Loucy (cell line): ENCODE measurements around the gene SLC15A3.
A peak's percentile ranks its signal among the peaks of the same experiment; 100 is the strongest.

Source experiments
- H2AFZ ChIP-seq: fragments of 200-600 bp; sonication (generic); 2 replicates; pipeline ENCODE4 v1.6.0; 2016; ENCODE audit warnings: antibody characterized with exemption, mild to moderate bottlenecking, low read length, moderate library complexity
- H3F3A ChIP-seq: fragments of 200-600 bp; 2 replicates; pipeline ENCODE4 v1.6.0; 2016; ENCODE audit warnings: antibody characterized with exemption, low read depth, mild to moderate bottlenecking
- H3K27me3 ChIP-seq: fragments of 200-600 bp; sonication (generic); 2 replicates; pipeline ENCODE4 v1.6.1; 2014; ENCODE audit warnings: low read length, mild to moderate bottlenecking; ENCODE audit not compliant: insufficient read depth, poor library complexity, severe bottlenecking
- H3K36me3 ChIP-seq: fragments of 200-600 bp; sonication (generic); 2 replicates; pipeline ENCODE4 v1.6.1; 2016; ENCODE audit warnings: low read length; ENCODE audit not compliant: insufficient read depth
- H3K4me1 ChIP-seq: fragments of 200-600 bp; sonication (generic); 2 replicates; pipeline ENCODE4 v1.5.1; 2014; ENCODE audit warnings: low read length, mild to moderate bottlenecking; ENCODE audit not compliant: insufficient read depth, poor library complexity, severe bottlenecking
- H3K4me2 ChIP-seq: fragments of 200-600 bp; sonication (generic); 2 replicates; pipeline ENCODE4 v1.6.0; 2014; ENCODE audit warnings: antibody characterized with exemption, low read length, low read depth, mild to moderate bottlenecking; ENCODE audit not compliant: poor library complexity, severe bottlenecking
- H3K4me3 ChIP-seq: fragments of 200-600 bp; sonication (generic); 2 replicates; pipeline ENCODE4 v1.5.1; 2014; ENCODE audit warnings: low read length, mild to moderate bottlenecking, mixed read lengths; ENCODE audit not compliant: poor library complexity, severe bottlenecking
- H3K79me2 ChIP-seq: fragments of 200-600 bp; sonication (generic); 2 replicates; pipeline ENCODE4 v1.6.1; 2014; ENCODE audit warnings: low read length; ENCODE audit not compliant: insufficient read depth
- H3K9ac ChIP-seq: fragments of 200-600 bp; sonication (generic); 2 replicates; pipeline ENCODE4 v1.6.0; 2014; ENCODE audit warnings: mild to moderate bottlenecking, low read depth, low read length, moderate library complexity; ENCODE audit not compliant: poor library complexity, severe bottlenecking
- H3K9me2 ChIP-seq: fragments of 200-600 bp; sonication (generic); replicated peaks from 2 replicates; pipeline ENCODE4 v1.6.1; 2016; ENCODE audit warnings: low read depth, low read length, mixed read lengths
- H3K9me3 ChIP-seq: fragments of 200-600 bp; sonication (generic); 2 replicates; pipeline ENCODE4 v1.6.1; 2014; ENCODE audit warnings: mild to moderate bottlenecking, antibody characterized with exemption, low read length, low read depth; ENCODE audit not compliant: insufficient read depth
- H4K20me1 ChIP-seq: fragments of 200-600 bp; sonication (generic); 2 replicates; pipeline ENCODE4 v1.6.0; 2014; ENCODE audit warnings: antibody characterized with exemption, low read length, mild to moderate bottlenecking; ENCODE audit not compliant: insufficient read depth, poor library complexity, severe bottlenecking
- EZH2phosphoT487 ChIP-seq: fragments of 200-600 bp; IDR thresholded peaks from 2 replicates; pipeline ENCODE4 v1.6.1; 2018; ENCODE audit warnings: antibody characterized with exemption, mild to moderate bottlenecking, moderate library complexity, borderline replicate concordance
- TF ChIP-seq, protein P1 (sequence below): fragments of 200-600 bp; sonication (generic); conservative IDR thresholded peaks from 2 replicates; pipeline ENCODE4 v1.5.1; 2014; ENCODE audit warnings: mild to moderate bottlenecking, antibody characterized with exemption, low read length

SLC15A3 gene

DNA sequence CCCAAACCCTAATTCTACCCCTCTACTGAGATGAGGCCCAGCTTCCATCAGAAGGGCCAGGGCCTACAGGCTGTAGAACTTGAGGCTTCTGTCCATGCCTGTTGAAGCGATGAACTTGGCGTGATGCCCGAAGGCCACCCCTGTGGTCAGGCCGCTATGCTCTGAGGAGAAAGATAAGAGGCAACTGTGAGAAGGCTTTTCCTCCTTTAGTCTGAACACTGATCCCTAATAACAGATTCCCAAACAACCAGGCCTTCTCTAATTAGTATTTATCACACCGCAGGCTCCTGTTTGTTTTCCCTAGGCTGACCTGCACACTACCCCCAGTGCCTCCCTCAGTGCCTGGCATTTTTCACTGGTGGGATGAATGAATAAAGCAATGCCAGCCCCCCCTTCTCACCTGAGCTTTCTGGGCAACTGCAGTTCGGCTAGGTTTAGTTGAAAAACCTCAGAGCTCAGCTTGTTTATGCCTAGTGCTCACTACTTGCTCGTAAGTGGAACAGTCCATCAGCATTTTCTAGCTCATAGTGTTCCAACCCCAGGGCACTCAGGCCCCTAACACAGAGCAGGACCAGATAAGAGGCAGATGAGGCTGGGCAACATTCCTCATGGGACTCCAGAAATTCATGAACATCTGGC lies 60.8 kb downstream of the SLC15A3 start:
- TF ChIP-seq EZH2phosphoT487, result no peak
- TF ChIP-seq, protein P1, sequence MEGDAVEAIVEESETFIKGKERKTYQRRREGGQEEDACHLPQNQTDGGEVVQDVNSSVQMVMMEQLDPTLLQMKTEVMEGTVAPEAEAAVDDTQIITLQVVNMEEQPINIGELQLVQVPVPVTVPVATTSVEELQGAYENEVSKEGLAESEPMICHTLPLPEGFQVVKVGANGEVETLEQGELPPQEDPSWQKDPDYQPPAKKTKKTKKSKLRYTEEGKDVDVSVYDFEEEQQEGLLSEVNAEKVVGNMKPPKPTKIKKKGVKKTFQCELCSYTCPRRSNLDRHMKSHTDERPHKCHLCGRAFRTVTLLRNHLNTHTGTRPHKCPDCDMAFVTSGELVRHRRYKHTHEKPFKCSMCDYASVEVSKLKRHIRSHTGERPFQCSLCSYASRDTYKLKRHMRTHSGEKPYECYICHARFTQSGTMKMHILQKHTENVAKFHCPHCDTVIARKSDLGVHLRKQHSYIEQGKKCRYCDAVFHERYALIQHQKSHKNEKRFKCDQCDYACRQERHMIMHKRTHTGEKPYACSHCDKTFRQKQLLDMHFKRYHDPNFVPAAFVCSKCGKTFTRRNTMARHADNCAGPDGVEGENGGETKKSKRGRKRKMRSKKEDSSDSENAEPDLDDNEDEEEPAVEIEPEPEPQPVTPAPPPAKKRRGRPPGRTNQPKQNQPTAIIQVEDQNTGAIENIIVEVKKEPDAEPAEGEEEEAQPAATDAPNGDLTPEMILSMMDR, result no peak
- H3K4me2 ChIP-seq, result peak overlapping the region; percentile 42
- no peaks in the 10 kb centered on the region for H3K79me2 ChIP-seq
- H3K9me2 ChIP-seq, result no peaks in the 10 kb centered on the region
- no peaks in the 10 kb centered on the region for H3F3A ChIP-seq
- peaks cover 27% of the 10 kb centered on the region; the same call in 1 of the 2 replicates for H3K36me3 ChIP-seq
- H3K4me1 ChIP-seq, result peaks cover 29% of the 10 kb centered on the region
- H3K9me3 ChIP-seq, result no peaks in the 10 kb centered on the region
- no peak overlapping the region for H3K4me3 ChIP-seq
- no peaks in the 10 kb centered on the region for H3K27me3 ChIP-seq
- peak overlapping the region; percentile 23 for H3K9ac ChIP-seq
- H4K20me1 ChIP-seq, result peaks cover 2% of the 10 kb centered on the region
- H2AFZ ChIP-seq, result no peak overlapping the region

DNA sequence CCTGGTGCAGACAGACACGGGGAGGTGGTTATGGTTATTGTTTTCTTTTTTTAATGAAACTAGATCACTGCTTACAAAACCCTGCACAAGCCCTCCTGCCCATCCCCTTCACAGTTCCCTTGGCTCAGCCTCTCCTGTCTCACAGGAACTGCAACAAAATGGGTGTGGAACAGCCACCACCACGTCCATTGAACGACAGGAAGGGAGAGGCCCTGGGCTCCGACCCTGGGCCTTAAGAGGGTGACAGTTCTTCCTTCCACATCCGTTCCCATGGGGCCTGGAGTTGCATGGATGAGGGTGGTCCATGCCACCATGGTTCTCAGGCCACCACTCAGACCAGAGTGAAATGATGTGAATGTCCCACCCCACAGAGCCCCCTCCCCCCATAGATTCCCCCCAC lies 61.3 kb downstream of the SLC15A3 start:
- TF ChIP-seq EZH2phosphoT487, result no peak
- TF ChIP-seq, protein P1, result no peak
- H2AFZ ChIP-seq, result no peak overlapping the region
- H3K27me3 ChIP-seq, result no peaks in the 10 kb centered on the region
- no peaks in the 10 kb centered on the region for H3K79me2 ChIP-seq
- peaks cover 22% of the 10 kb centered on the region; the same call in 1 of the 2 replicates for H3K36me3 ChIP-seq
- peak overlapping the region; percentile 27 for H3K4me2 ChIP-seq
- no peaks in the 10 kb centered on the region for H3K9me3 ChIP-seq
- H3K9me2 ChIP-seq, result no peaks in the 10 kb centered on the region
- no peaks in the 10 kb centered on the region for H3F3A ChIP-seq
- H4K20me1 ChIP-seq, result peaks cover 2% of the 10 kb centered on the region
- peaks cover 29% of the 10 kb centered on the region for H3K4me1 ChIP-seq
- H3K4me3 ChIP-seq, result no peak overlapping the region
- H3K9ac ChIP-seq, result peak overlapping the region; percentile 40

DNA sequence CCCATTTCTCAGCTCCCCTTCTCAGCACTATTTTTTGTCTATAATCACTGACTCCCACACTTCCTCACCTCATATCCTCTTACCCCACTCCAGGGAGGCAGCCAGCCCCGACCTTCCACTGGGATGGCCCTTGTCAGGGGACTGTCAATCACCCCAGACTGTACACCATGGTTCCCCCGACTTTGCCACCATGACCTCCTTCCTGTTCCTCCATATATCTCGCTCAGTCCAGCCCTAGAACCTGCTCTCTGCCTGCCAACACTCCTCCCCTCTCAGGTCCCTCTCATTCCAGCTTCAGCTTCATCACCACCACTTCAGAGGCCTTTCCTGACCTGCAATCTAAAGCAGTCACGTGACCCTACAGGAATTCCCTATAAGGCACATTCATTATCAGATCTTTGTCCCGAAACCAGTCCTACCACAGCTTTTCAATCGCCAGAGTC lies 62.1 kb downstream of the SLC15A3 start:
- no peaks in the 10 kb centered on the region for H3F3A ChIP-seq
- H3K79me2 ChIP-seq, result no peaks in the 10 kb centered on the region
- no peak overlapping the region for H3K4me3 ChIP-seq
- peaks cover 14% of the 10 kb centered on the region; the same call in 1 of the 2 replicates for H3K36me3 ChIP-seq
- peaks cover 29% of the 10 kb centered on the region for H3K4me1 ChIP-seq
- no peaks in the 10 kb centered on the region for H4K20me1 ChIP-seq
- H3K9ac ChIP-seq, result peak overlapping the region; percentile 40
- no peak overlapping the region for H2AFZ ChIP-seq
- TF ChIP-seq EZH2phosphoT487, result no peak
- TF ChIP-seq, protein P1, result no peak
- H3K4me2 ChIP-seq, result no peak overlapping the region
- no peaks in the 10 kb centered on the region for H3K9me2 ChIP-seq
- H3K9me3 ChIP-seq, result no peaks in the 10 kb centered on the region
- H3K27me3 ChIP-seq, result no peaks in the 10 kb centered on the region
